Measurements from ENCODE around the gene TGM5.
"Not testable (repeated sequence)": the region's sequence is repeated elsewhere in the genome, so short reads cannot be mapped to it uniquely, and the experiment has no call there.

TGM5 gene

DNA sequence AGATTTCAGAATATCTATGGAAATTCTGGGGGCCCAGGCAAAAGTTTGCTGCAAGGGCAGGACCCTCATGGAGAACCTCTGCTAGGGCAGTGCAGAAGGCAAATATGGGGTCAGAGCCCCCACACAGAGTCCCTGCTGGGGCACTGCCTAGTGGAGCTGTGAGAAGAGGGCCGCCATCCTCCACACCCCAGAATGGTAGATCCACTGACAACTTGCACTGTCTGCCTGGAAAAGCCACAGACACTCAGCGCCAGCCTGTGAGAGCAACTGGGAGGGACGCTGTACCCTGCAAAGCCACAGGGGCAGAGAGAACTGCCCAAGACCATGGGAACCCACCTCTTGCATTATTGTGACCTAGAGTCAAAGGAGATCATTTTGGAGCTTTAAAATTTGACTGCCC lies 67.7 kb downstream of the TGM5 start:
- FAIRE-seq (no peak), DNase-seq (ENCODE audit: insufficient read length, low spot score) (no peak)

- not testable (repeated sequence) for FAIRE-seq; DNase-seq (ENCODE audit: insufficient read length, low spot score)
Measured at GRCh38 chr15:43198556-43198955, 68.2 kb downstream of the TGM5 start.

DNA sequence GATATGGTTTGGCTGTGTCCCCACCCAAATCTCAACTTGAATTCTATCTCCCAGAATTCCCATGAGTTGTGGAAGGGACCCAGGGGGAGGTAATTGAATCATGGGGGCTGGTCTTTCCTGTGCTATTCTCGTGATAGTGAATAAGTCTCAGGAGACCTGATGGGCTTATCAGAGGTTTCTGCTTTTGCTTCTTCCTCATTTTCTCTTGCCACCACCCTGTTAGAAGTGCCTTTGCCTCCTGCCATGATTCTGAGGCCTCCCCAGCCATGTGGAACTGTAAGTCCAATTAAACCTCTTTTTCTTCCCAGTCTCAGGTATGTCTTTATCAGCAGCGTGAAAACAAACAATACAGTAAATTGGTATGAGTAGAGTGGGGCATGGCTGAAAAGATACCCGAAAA lies 69.0 kb downstream of the TGM5 start:
- not testable (repeated sequence) for FAIRE-seq; DNase-seq (ENCODE audit: insufficient read length, low spot score)

- FAIRE-seq (no peak), DNase-seq (ENCODE audit: insufficient read length, low spot score) (no peak)
Measured at GRCh38 chr15:43196760-43197548, 69.8 kb downstream of the TGM5 start.

- no peak for DNase-seq (ENCODE audit: insufficient read length, low spot score)
- FAIRE-seq: no peak
Measured at GRCh38 chr15:43194795-43195194, 71.9 kb downstream of the TGM5 start.

- FAIRE-seq (no peak), DNase-seq (ENCODE audit: insufficient read length, low spot score) (no peak)
Measured at GRCh38 chr15:43193710-43194109, 73.0 kb downstream of the TGM5 start.

DNA sequence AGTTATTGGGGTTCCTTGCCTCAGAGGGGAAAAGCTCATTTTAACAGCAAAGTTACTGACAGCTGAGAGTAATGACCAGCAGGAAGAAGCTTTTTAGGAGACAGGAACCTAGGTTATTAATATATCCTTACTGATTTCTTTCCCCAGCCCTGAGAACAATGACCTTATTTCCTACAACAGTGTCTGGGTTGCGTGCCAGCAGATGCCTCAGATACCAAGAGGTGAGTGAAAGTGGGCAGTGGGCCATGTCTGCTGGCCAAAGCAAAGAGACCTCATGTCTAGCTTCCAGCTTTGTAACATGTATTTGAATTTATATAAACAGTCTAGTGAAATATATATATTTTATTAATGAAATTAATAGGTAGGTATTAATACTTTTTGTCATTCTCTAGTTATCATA lies 76.5 kb downstream of the TGM5 start:
- no peak for FAIRE-seq
- no peak for DNase-seq (ENCODE audit: insufficient read length, low spot score)

DNA sequence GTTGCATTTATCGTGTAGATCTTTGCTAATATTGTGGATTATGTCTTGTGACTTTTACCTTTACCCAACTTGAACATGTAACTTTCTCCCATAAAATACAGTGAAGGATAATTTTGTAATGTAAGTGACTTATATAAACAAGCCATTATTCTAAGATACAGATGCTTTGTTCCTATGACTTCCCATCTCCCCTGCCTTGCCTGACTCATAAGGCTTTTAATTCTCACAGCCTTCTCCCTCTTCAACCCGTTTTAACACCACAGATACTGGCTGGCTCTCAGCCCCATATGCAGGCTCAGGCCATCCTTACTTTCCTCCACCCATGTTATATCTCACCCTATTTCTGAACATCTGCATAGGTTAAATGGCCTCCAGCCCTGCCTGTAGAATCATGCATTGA lies 77.4 kb downstream of the TGM5 start:
- no peak for DNase-seq (ENCODE audit: insufficient read length, low spot score)
- FAIRE-seq: no peak

DNA sequence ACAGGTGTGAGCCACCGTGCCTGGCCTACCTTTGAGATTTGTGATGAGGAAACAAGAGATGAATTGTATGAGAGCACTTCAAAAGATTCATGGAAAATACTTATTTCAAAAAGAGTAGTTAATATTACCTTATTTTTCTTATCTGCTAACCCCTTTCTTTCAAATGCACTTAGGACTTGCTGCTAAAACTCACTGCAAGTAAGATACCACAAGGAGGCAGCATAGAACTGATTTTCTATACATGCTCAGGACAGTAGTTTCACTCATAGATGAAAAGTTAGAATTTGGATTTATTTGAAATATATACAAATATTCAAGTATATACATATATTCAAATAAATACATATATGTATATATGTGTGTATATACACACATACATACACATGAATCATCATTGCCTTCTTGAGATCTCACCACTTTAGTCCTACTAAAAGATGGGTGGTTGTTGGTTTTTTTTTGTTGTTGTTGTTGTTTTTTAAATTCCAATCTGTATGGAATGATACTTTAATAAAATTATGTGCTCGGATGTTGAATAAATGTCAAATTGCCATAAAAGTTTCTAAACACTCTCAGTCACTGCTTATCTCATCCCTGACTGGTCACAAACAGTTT lies 79.1 kb downstream of the TGM5 start:
- DNase-seq (ENCODE audit: insufficient read length, low spot score) (peak; percentile 41), FAIRE-seq (no peak)

GRCh38 chr15:43186003-43186353 lies 80.8 kb downstream of the TGM5 start:
- no peak for DNase-seq (ENCODE audit: insufficient read length, low spot score)
- no peak for FAIRE-seq

GRCh38 chr15:43185157-43186002 lies 81.3 kb downstream of the TGM5 start, which contains the start of gene CCNDBP1:
CCNDBP1 (plus strand) TSS chr15:43185403; CDS start chr15:43185499, 96 bp downstream.
- DNase-seq (ENCODE audit: insufficient read length, low spot score) (peak; percentile 93), FAIRE-seq (peak; percentile 87)

- FAIRE-seq: no peak
- DNase-seq (ENCODE audit: insufficient read length, low spot score): no peak
Measured at GRCh38 chr15:43184407-43185124, 82.2 kb downstream of the TGM5 start.

GRCh38 chr15:43183270-43183669 lies 83.5 kb downstream of the TGM5 start:
- DNase-seq (ENCODE audit: insufficient read length, low spot score) (no peak), FAIRE-seq (no peak)
